ENCODE data around the gene CACNA1C.

GRCh38 chr12:2058837-2059236 lies 6.0 kb downstream of the CACNA1C start:
- TF ChIP-seq, protein P1, sequence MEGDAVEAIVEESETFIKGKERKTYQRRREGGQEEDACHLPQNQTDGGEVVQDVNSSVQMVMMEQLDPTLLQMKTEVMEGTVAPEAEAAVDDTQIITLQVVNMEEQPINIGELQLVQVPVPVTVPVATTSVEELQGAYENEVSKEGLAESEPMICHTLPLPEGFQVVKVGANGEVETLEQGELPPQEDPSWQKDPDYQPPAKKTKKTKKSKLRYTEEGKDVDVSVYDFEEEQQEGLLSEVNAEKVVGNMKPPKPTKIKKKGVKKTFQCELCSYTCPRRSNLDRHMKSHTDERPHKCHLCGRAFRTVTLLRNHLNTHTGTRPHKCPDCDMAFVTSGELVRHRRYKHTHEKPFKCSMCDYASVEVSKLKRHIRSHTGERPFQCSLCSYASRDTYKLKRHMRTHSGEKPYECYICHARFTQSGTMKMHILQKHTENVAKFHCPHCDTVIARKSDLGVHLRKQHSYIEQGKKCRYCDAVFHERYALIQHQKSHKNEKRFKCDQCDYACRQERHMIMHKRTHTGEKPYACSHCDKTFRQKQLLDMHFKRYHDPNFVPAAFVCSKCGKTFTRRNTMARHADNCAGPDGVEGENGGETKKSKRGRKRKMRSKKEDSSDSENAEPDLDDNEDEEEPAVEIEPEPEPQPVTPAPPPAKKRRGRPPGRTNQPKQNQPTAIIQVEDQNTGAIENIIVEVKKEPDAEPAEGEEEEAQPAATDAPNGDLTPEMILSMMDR (IDR thresholded peaks at IDR 0.05) = no peak
- TF ChIP-seq POLR2A (IDR thresholded peaks at IDR 0.05) = no peak
